ENCODE data around the gene TDRD9.

TDRD9 gene

DNA sequence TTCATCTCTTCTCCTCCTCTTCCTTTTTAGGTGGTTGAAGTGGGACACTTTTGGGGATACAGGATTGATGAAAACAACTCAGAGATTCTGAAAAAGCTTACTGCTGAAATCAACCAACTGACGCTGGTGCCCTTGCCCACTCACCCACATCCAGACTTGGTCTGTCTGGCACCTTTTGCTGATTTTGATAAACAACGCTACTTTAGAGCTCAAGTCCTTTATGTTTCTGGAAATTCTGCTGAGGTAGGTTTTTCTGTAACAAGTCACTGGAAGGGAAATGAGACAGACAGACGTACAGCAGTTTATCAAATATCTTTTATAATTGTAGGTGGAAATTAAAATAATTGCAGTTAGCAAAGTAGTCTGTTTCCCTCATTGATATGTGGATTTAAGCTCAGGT is 97.3 kb downstream of the TDRD9 start:
- TF ChIP-seq FOXP2 (optimal IDR thresholded peaks at IDR 0.05; ENCODE audit: borderline replicate concordance, extremely low read depth, extremely low read length, insufficient read depth) (no peak), SIN3A (IDR thresholded peaks at IDR 0.05; ENCODE audit: borderline replicate concordance, insufficient read depth, low read length) (no peak), POLR2AphosphoS5 (IDR thresholded peaks at IDR 0.05; ENCODE audit: low read depth, low read length) (no peak), TAF1 (IDR thresholded peaks at IDR 0.05; ENCODE audit: borderline replicate concordance, insufficient read depth, low read length) (no peak)

DNA sequence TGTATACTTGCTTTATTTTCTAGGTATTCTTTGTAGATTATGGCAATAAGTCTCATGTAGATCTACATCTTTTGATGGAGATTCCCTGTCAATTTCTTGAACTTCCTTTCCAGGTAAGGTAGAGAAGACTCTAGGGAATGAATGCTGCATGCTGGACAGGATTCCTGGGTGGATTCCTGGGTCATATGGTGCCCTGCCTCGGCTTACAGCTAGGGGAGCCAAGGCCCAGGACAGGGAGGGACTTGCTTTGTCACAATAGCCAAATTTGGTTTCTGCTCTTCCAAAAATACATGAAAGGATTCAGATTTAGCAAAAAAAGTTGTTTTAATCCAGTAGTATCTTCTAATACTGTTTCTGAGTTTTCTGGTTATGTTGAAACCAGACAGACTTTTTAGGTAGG is 97.8 kb downstream of the TDRD9 start:
- no peak for TF ChIP-seq TAF1 (IDR thresholded peaks at IDR 0.05; ENCODE audit: borderline replicate concordance, insufficient read depth, low read length)
- TF ChIP-seq FOXP2 (optimal IDR thresholded peaks at IDR 0.05; ENCODE audit: borderline replicate concordance, extremely low read depth, extremely low read length, insufficient read depth) = no peak
- no peak for TF ChIP-seq SIN3A (IDR thresholded peaks at IDR 0.05; ENCODE audit: borderline replicate concordance, insufficient read depth, low read length)
- TF ChIP-seq, protein P1, sequence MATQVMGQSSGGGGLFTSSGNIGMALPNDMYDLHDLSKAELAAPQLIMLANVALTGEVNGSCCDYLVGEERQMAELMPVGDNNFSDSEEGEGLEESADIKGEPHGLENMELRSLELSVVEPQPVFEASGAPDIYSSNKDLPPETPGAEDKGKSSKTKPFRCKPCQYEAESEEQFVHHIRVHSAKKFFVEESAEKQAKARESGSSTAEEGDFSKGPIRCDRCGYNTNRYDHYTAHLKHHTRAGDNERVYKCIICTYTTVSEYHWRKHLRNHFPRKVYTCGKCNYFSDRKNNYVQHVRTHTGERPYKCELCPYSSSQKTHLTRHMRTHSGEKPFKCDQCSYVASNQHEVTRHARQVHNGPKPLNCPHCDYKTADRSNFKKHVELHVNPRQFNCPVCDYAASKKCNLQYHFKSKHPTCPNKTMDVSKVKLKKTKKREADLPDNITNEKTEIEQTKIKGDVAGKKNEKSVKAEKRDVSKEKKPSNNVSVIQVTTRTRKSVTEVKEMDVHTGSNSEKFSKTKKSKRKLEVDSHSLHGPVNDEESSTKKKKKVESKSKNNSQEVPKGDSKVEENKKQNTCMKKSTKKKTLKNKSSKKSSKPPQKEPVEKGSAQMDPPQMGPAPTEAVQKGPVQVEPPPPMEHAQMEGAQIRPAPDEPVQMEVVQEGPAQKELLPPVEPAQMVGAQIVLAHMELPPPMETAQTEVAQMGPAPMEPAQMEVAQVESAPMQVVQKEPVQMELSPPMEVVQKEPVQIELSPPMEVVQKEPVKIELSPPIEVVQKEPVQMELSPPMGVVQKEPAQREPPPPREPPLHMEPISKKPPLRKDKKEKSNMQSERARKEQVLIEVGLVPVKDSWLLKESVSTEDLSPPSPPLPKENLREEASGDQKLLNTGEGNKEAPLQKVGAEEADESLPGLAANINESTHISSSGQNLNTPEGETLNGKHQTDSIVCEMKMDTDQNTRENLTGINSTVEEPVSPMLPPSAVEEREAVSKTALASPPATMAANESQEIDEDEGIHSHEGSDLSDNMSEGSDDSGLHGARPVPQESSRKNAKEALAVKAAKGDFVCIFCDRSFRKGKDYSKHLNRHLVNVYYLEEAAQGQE (IDR thresholded peaks at IDR 0.05; ENCODE audit: insufficient read depth in 1 of 2, low read depth in 2 of 2, low read length in 2 of 2) = no peak
- TF ChIP-seq POLR2AphosphoS5 (IDR thresholded peaks at IDR 0.05; ENCODE audit: low read depth, low read length) = no peak

DNA sequence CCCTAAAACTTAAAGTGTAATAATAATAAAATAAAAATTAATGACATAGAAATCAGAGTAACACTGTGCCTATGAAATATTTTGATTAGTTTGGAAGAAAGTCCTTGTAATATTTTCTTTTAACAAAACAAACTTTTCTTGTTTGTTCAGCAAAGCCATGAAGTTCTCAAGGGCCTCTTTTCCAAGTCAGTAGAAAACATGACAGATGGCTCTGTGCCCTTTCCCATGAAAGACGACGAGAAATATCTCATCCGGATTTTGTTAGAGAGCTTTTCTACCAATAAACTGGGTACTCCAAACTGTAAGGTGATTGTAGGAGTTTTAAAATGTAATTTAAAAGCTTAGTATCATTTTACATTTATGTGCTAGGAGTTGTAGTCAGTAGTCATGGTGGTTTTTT is 102.7 kb downstream of the TDRD9 start:
- TF ChIP-seq TAF1 (IDR thresholded peaks at IDR 0.05; ENCODE audit: borderline replicate concordance, insufficient read depth, low read length) = no peak
- TF ChIP-seq POLR2AphosphoS5 (IDR thresholded peaks at IDR 0.05; ENCODE audit: low read depth, low read length) = no peak
- TF ChIP-seq SIN3A (IDR thresholded peaks at IDR 0.05; ENCODE audit: borderline replicate concordance, insufficient read depth, low read length) = no peak
- TF ChIP-seq, protein P1 (IDR thresholded peaks at IDR 0.05; ENCODE audit: insufficient read depth in 1 of 2, low read depth in 2 of 2, low read length in 2 of 2) = no peak
- no peak for TF ChIP-seq FOXP2 (optimal IDR thresholded peaks at IDR 0.05; ENCODE audit: borderline replicate concordance, extremely low read depth, extremely low read length, insufficient read depth)

DNA sequence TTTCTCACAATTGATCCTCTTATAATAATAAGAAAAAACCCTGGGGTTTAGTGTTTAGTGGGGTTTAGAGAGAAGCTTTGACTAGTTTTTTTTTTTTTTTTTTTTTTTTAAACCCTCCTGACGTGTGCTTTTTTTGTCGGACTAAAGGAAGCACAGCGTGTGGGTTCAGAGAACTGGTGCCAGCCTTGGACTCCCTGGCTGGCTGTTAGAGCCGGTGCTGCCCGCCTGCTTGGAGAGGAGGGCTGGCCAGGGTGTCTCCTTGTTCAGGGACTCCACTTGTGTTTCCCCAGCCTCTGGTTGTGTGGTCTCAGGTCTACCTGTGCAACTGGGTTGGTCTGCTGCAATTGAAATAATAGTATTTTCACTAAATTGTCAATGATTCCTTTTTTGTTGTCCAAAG is 103.1 kb downstream of the TDRD9 start:
- TF ChIP-seq, protein P1 (IDR thresholded peaks at IDR 0.05; ENCODE audit: insufficient read depth in 1 of 2, low read depth in 2 of 2, low read length in 2 of 2) = no peak
- no peak for TF ChIP-seq TAF1 (IDR thresholded peaks at IDR 0.05; ENCODE audit: borderline replicate concordance, insufficient read depth, low read length)
- TF ChIP-seq SIN3A (IDR thresholded peaks at IDR 0.05; ENCODE audit: borderline replicate concordance, insufficient read depth, low read length) = no peak
- no peak for TF ChIP-seq POLR2AphosphoS5 (IDR thresholded peaks at IDR 0.05; ENCODE audit: low read depth, low read length)
- TF ChIP-seq FOXP2 (optimal IDR thresholded peaks at IDR 0.05; ENCODE audit: borderline replicate concordance, extremely low read depth, extremely low read length, insufficient read depth) = no peak

DNA sequence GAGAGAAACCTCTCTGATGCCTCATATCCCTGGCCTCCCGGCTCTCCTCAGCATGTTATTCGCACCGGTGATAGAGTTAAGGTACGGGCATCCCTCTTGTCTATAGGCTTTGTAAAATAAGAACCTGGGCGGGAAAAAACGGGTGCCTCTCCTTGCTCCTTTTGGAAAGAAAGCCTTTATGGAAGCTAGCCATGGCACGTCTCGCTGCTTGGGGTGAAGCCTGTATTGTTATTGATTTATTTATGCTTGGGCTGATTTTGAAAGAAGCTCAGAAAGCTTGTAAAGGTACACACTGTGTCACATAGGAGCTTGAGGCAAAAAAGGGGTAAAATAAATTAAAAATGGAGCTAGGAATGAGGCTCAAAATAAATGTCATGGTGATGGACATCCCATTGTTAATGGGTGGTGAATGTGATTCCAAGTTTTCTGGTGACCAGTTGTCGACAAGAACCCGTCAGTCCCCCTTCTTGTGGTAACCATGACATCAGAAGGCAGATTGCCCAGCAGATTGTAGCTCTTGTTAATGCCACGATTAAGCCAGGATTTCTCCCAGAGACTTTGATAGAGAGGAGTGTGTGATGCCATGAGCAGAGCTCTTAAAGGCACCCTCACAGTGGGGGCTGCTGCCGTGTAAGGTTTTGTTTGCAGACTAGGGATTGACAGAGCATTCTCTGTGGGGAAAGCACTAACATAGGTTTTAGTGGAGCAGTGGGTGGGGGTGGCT is 106.9 kb downstream of the TDRD9 start:
- TF ChIP-seq FOXP2 (optimal IDR thresholded peaks at IDR 0.05; ENCODE audit: borderline replicate concordance, extremely low read depth, extremely low read length, insufficient read depth) = no peak
- TF ChIP-seq, protein P1 (IDR thresholded peaks at IDR 0.05; ENCODE audit: insufficient read depth in 1 of 2, low read depth in 2 of 2, low read length in 2 of 2) = no peak
- TF ChIP-seq TAF1 (IDR thresholded peaks at IDR 0.05; ENCODE audit: borderline replicate concordance, insufficient read depth, low read length) = no peak
- no peak for TF ChIP-seq SIN3A (IDR thresholded peaks at IDR 0.05; ENCODE audit: borderline replicate concordance, insufficient read depth, low read length)
